PFSK-1 (cell line): ENCODE data around the gene HPS5.

ENCODE experiments used
- FOXP2 ChIP-seq: optimal IDR thresholded peaks from 2 replicates; pipeline ENCODE3; 2011; ENCODE audit warnings: borderline replicate concordance, control low read depth, inconsistent platforms; ENCODE audit not compliant: insufficient read depth; ENCODE audit errors: extremely low read length, extremely low read depth
- POLR2AphosphoS5 ChIP-seq: IDR thresholded peaks from 2 replicates; pipeline ENCODE4 v1.6.1; 2012; ENCODE audit warnings: low read depth, mild to moderate bottlenecking, control low read depth, low read length, moderate library complexity
- TAF1 ChIP-seq: IDR thresholded peaks from 2 replicates; pipeline ENCODE4 v1.6.1; 2012; ENCODE audit warnings: low read length, control low read depth, borderline replicate concordance; ENCODE audit not compliant: insufficient read depth

DNA sequence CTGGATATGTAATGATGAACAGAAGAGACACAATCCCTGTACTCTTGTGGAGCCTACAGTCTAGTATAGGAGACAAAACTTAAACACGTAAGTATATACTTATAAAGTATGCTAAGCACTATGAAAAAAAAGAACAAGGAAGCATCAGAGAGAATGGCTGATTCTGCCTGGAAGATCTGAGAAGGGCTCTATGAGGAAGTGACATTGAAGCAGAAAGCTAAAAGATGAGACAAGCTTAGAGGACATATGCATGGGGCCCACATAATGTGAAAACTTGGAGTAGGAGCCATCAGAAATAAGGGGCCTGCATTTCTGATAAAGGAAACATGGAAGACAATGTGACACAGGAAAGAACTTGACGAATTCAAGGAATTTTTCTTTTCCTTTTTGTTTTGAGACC lies 39.3 kb downstream of the HPS5 start:
- TF ChIP-seq FOXP2 = no peak
- TF ChIP-seq TAF1 = no peak
- no peak for TF ChIP-seq POLR2AphosphoS5
